Motor neuron (in vitro differentiated cells): ENCODE data around the gene SNX4. TPM values are rescaled to one million over a fixed set of nuclear protein-coding genes. Genes with fewer than 3 reads are reported as not detected.

ENCODE experiments used
- total RNA-seq, 8 experiments: library from RNA; unstranded; fragments of 300-600 nt; gene quantifications; 2 replicates each; pipeline versions ENCODE4 v1.2.3 to v1.2.4, GENCODE V29; 2022

SNX4 gene
- total RNA-seq, 8 experiments from 2014 or later, result 15.2 to 55.2 (median 30.5) TPM

Other genes starting within 250 kb of the SNX4 start
- gene ZNF148, start 144.9 kb downstream of the SNX4 start, total RNA-seq, result 10 to 100 TPM; 17.8 to 38.3 (median 22.4) TPM
- gene OSBPL11, start 75.3 kb upstream of the SNX4 start, total RNA-seq, result 10 to 100 TPM in 5 of 8 experiments, 1 to 10 TPM in 3; 7.8 to 21.9 (median 11.2) TPM